HepG2 (cell line): ENCODE measurements around the gene ABI2. TPM values are rescaled to one million over a fixed set of nuclear protein-coding genes. Genes with fewer than 3 reads are reported as not detected.

Experiments
- ATAC-seq: fragments of 200-7000 bp; cut with Tn5 transposase; 3 replicates; pipeline ENCODE4 v1.9.1; 2020; ENCODE audit warnings: mild to moderate bottlenecking, moderate library complexity
- BruUV-seq: library from RNA; stranded (reverse); fragments of 400-500 nt; replicated peaks from 2 replicates; lab custom pipeline; 2021; lab: Mats Ljungman, UMichigan
- CTCF ChIA-PET: fragments of 300-600 bp; formaldehyde crosslinking; extraction: SDS; loops from one replicate; lab custom pipeline; 2021; ENCODE audit warnings: low total read pairs, inconsistent platforms, low intra/inter-chr PET ratio; lab: Yijun Ruan, JAX
- POLR2A ChIA-PET: fragments of 350-600 bp; sonication (Branson Sonifier 250); formaldehyde crosslinking; loops from one replicate; lab custom pipeline; 2020; ENCODE audit warnings: antibody characterized with exemption, inconsistent platforms; lab: Yijun Ruan, JAX
- DNase-seq: peaks from one replicate; pipeline ENCODE4 v3.0.0-alpha.2; 2015; ENCODE audit warnings: low spot score
- FAIRE-seq: peaks from 3 replicates; lab custom pipeline; 2011; peaks lifted over from hg19 to GRCh38; lab: Jason Lieb, UNC
- H2AFZ ChIP-seq: one replicate; pipeline ENCODE4 v1.6.1; 2011; ENCODE audit warnings: low read length, inconsistent platforms
- H3K27ac ChIP-seq: fragments of 300-600 bp; 3 replicates; pipeline ENCODE4 v1.8.0; 2011; ENCODE audit warnings: mixed run types, mild to moderate bottlenecking, mixed read lengths, low read length, inconsistent platforms; ENCODE audit not compliant: insufficient read depth; ENCODE audit errors: extremely low read length
- H3K27me3 ChIP-seq, 2 experiments: fragments of 200-600 bp in 1 of 2; 2 replicates in 1 of 2; 3 replicates in 1 of 2; pipeline versions ENCODE4 v1.6.0 to v1.8.0; 2011; ENCODE audit warnings: low read length in 2 of 2, mild to moderate bottlenecking in 2 of 2, moderate library complexity in 2 of 2, inconsistent platforms in 1 of 2; ENCODE audit not compliant: insufficient read depth in 2 of 2, control insufficient read depth in 1 of 2
- H3K36me3 ChIP-seq, 2 experiments: fragments of 200-600 bp in 1 of 2; replicated peaks in 1 of 2; 2 replicates in 1 of 2; 3 replicates in 1 of 2; pipeline versions ENCODE4 v1.5.1 to v1.8.0; 2011; ENCODE audit warnings: low read length in 2 of 2, inconsistent platforms in 1 of 2; ENCODE audit not compliant: insufficient read depth in 2 of 2, control insufficient read depth in 1 of 2
- H3K4me1 ChIP-seq: 2 replicates; pipeline ENCODE4 v1.5.1; 2012; ENCODE audit warnings: low read length, inconsistent platforms; ENCODE audit not compliant: insufficient read depth
- H3K4me2 ChIP-seq: 2 replicates; pipeline ENCODE4 v1.6.0; 2011; ENCODE audit warnings: low read depth, low read length, inconsistent platforms
- H3K4me3 ChIP-seq, 3 experiments: fragments of 200-600 bp in 1 of 3; sonication (generic), shearing (Covaris generic) in 1 of 3; replicated peaks in 1 of 3; 2 replicates each; pipeline ENCODE4 v1.5.1; 2011 to 2016; ENCODE audit warnings: low read length in 3 of 3, inconsistent platforms in 2 of 3, low read depth in 2 of 3, mild to moderate bottlenecking in 2 of 3, control low read depth in 1 of 3, mixed read lengths in 1 of 3; ENCODE audit not compliant: insufficient read depth in 1 of 3
- H3K79me2 ChIP-seq: one replicate; pipeline ENCODE4 v1.6.1; 2011; ENCODE audit warnings: low read length, inconsistent platforms; ENCODE audit not compliant: insufficient read depth
- H3K9ac ChIP-seq: 2 replicates; pipeline ENCODE4 v1.6.0; 2011; ENCODE audit warnings: mild to moderate bottlenecking, low read depth, low read length, inconsistent platforms; ENCODE audit not compliant: insufficient read depth
- H3K9me3 ChIP-seq: 2 replicates; pipeline ENCODE4 v1.5.1; 2012; ENCODE audit warnings: mild to moderate bottlenecking, low read length
- H4K20me1 ChIP-seq: 2 replicates; pipeline ENCODE4 v1.6.0; 2011; ENCODE audit warnings: inconsistent platforms, mild to moderate bottlenecking, low read length, moderate library complexity; ENCODE audit not compliant: insufficient read depth
- E2F5 ChIP-seq: sonication (generic); formaldehyde crosslinking; conservative IDR thresholded peaks from 2 replicates; pipeline ENCODE4 v1.4.0; 2020; ENCODE audit warnings: missing genetic modification reagents
- HOMEZ ChIP-seq: IDR thresholded peaks from 2 replicates; pipeline ENCODE4 v1.6.1; 2016; ENCODE audit warnings: low read depth
- MAFK ChIP-seq, 2 experiments: IDR thresholded peaks in 1 of 2; conservative IDR thresholded peaks in 1 of 2; 2 replicates each; pipeline ENCODE4 v1.6.1; 2011; ENCODE audit warnings: improper control_type of control experiment in 2 of 2, low read length in 2 of 2
- POGK ChIP-seq: sonication (generic); formaldehyde crosslinking; conservative IDR thresholded peaks from 2 replicates; pipeline ENCODE4 v1.8.0; 2022; ENCODE audit warnings: mild to moderate bottlenecking, moderate library complexity, missing genetic modification reagents
- ZBTB3 ChIP-seq: sonication (generic); formaldehyde crosslinking; IDR thresholded peaks from 2 replicates; pipeline ENCODE4 v1.4.0; 2020; ENCODE audit warnings: low read depth, mild to moderate bottlenecking, moderate library complexity, missing genetic modification reagents, borderline replicate concordance
- ZC3H4 ChIP-seq: sonication (generic); formaldehyde crosslinking; IDR thresholded peaks from 2 replicates; pipeline ENCODE4 v1.4.0; 2020; ENCODE audit warnings: missing genetic modification reagents, borderline replicate concordance
- ZXDC ChIP-seq: sonication (generic); formaldehyde crosslinking; IDR thresholded peaks from 2 replicates; pipeline ENCODE4 v1.5.0; 2020; ENCODE audit warnings: mild to moderate bottlenecking, missing genetic modification reagents
- WGBS: methylation state at CpG from one replicate; pipeline ENCODE4 v1.1.6; 2017; ENCODE audit warnings: low lambda C conversion rate; 5-methylcytosine and 5-hydroxymethylcytosine counted together
- in situ Hi-C: cut with HindIII; loops from 2 replicates; pipeline ENCODE4 v1.10.0; 2017; ENCODE audit warnings: low pct_unique_long_range_greater_than_20kb; ENCODE audit not compliant: extremely low pct_ligation_motif_present
- intact Hi-C: fragments of 100-400 bp; cut with micrococcal nuclease; formaldehyde crosslinking; loops from one replicate; pipeline ENCODE4 v1.10.0; 2022; ENCODE audit not compliant: unreplicated experiment
- polyA plus RNA-seq, 8 experiments: library from polyadenylated mRNA; depleted of rRNA in 3 of 8; stranded (reverse) in 7 of 8; unstranded in 1 of 8; fragments of >200 nt; fragmentation: Illumina TruSeq in 4 of 8; extraction: Trizol in 4 of 8; gene quantifications; 2 replicates each; pipeline versions ENCODE4 v1.2.1 to v1.2.3, GENCODE V29; 2011 to 2016; ENCODE audit warnings: low read depth in 4 of 8, missing spikeins in 1 of 8, mixed read lengths in 1 of 8; ENCODE audit not compliant: insufficient read depth in 1 of 8
- total RNA-seq, 5 experiments: library from RNA; depleted of rRNA; stranded (reverse); fragments of >200 nt; fragmentation: Illumina TruSeq; extraction: Trizol; gene quantifications; 2 replicates each; pipeline ENCODE4 v1.2.3, GENCODE V29; 2016; ENCODE audit warnings: low read depth in 1 of 5

The ABI2 gene
- total and polyA plus RNA-seq, 2 of the 13 experiments (the other 11 are each of a cell fraction or from before 2014, with no cell fraction given): 28.4 to 32.4 TPM

- ChIA-PET POLR2A (no interaction called here), CTCF (no interaction called here)
- peaks cover 6 to 46% of the 10 kb centered on the region in 2 experiments; a peak in 4 of 5 replicates for H3K36me3 ChIP-seq
Measured at GRCh38 chr2:203451689-203452088, 123.5 kb downstream of the ABI2 start.

More at GRCh38 chr2:203451689-203452088, 123.5 kb downstream of the ABI2 start:
- no peak overlapping the region for H3K4me2 ChIP-seq
- no peaks in the 10 kb centered on the region for H4K20me1 ChIP-seq
- H3K27me3 ChIP-seq: no peaks in the 10 kb centered on the region
- H3K9ac ChIP-seq: no peak overlapping the region
- DNase-seq: no peak
- no TSS peak for BruUV-seq
- no peaks in the 10 kb centered on the region for H3K9me3 ChIP-seq
- H3K4me1 ChIP-seq: peaks cover 9% of the 10 kb centered on the region; the same call in 1 of the 2 replicates
- intact Hi-C loops (loop anchor here (5.0 to 10.0 kb wide), 2 partner anchors 119 to 617 kb away; no protein-coding TSS in a partner anchor), in situ Hi-C loops (loop anchor here (10.0 kb wide), 1 partner anchor 227 kb away; no protein-coding TSS in a partner anchor)
- no peak for ATAC-seq
- 93% methylated on average over 1 of the region's 1 CpG for WGBS
- FAIRE-seq: no peak
- H3K27ac ChIP-seq: no peak overlapping the region
- TF ChIP-seq ZC3H4 (no peak), HOMEZ (CRISPR knock-in tag) (no peak), E2F5 (CRISPR knock-in tag) (no peak), MAFK (conservative IDR thresholded peaks at IDR 0.05 in 1 of 2, IDR thresholded peaks at IDR 0.05 in 1 of 2; ENCODE audit: low read length in 2 of 2) (0 out of 4 replicates have a peak, but pooled peaks of 1 of the 2 experiments have one; percentile 15), ZXDC (CRISPR knock-in tag) (no peak), ZBTB3 (CRISPR knock-in tag) (no peak), POGK (CRISPR knock-in tag) (no peak)
- H2AFZ ChIP-seq: no peak overlapping the region
- no peak overlapping the region for H3K4me3 ChIP-seq
- H3K79me2 ChIP-seq: no peaks in the 10 kb centered on the region
